K562 (cell line): ENCODE measurements around the gene GPSM3. TPM values are rescaled to one million over a fixed set of nuclear protein-coding genes. Genes with fewer than 3 reads are reported as not detected.

Experiments
- ARID1B ChIP-seq: fragments of 450-650 bp; IDR thresholded peaks from 2 replicates; pipeline ENCODE4 v1.6.1; 2016; ENCODE audit warnings: antibody characterized with exemption, mild to moderate bottlenecking, inconsistent platforms
- CEBPG ChIP-seq, 3 experiments: fragments of 200-800 bp in 1 of 3; sonication (Bioruptor generic) in 1 of 3; sonication (generic) in 1 of 3; formaldehyde crosslinking in 1 of 3; IDR thresholded peaks in 2 of 3; conservative IDR thresholded peaks in 1 of 3; 2 replicates each; pipeline versions ENCODE4 v1.6.1 to v1.8.0; 2016 to 2022; ENCODE audit warnings: missing compliant biosample characterization in 2 of 3, missing genetic modification characterization in 2 of 3, mild to moderate bottlenecking in 1 of 3, missing genetic modification reagents in 1 of 3
- E2F4 ChIP-seq: sonication (generic); formaldehyde crosslinking; IDR thresholded peaks from 2 replicates; pipeline ENCODE4 v1.8.0; 2022; ENCODE audit warnings: mild to moderate bottlenecking, low read depth, missing genetic modification reagents
- EGR1 ChIP-seq: fragments of 450-650 bp; conservative IDR thresholded peaks from 2 replicates; pipeline ENCODE4 v1.6.1; 2017; ENCODE audit warnings: mild to moderate bottlenecking
- KLF13 ChIP-seq: fragments of 450-650 bp; IDR thresholded peaks from 2 replicates; pipeline ENCODE4 v1.6.1; 2016; ENCODE audit warnings: missing genetic modification characterization, low read depth, mild to moderate bottlenecking, missing compliant biosample characterization, moderate library complexity, borderline replicate concordance
- NFXL1 ChIP-seq: fragments of 450-650 bp; formaldehyde crosslinking; IDR thresholded peaks from 2 replicates; pipeline ENCODE4 v1.4.0; 2021; ENCODE audit warnings: mild to moderate bottlenecking
- PHF21A ChIP-seq: fragments of 450-650 bp; IDR thresholded peaks from 2 replicates; pipeline ENCODE4 v1.6.1; 2017; ENCODE audit warnings: low read depth, borderline replicate concordance
- POLR2B ChIP-seq: fragments of 450-650 bp; IDR thresholded peaks from 2 replicates; pipeline ENCODE4 v1.6.1; 2018; ENCODE audit warnings: low read depth; ENCODE audit not compliant: partially characterized antibody
- SMARCA4 ChIP-seq: fragments of 450-650 bp; IDR thresholded peaks from 2 replicates; pipeline ENCODE4 v1.6.1; 2016
- SMARCE1 ChIP-seq: fragments of 450-650 bp; IDR thresholded peaks from 2 replicates; pipeline ENCODE4 v1.7.1; 2016; ENCODE audit warnings: mild to moderate bottlenecking
- ZFX ChIP-seq: sonication (generic); formaldehyde crosslinking; IDR thresholded peaks from 2 replicates; pipeline ENCODE4 v1.8.0; 2022; ENCODE audit warnings: mild to moderate bottlenecking, missing genetic modification reagents, moderate library complexity
- ZNF407 ChIP-seq: fragments of 450-650 bp; IDR thresholded peaks from 2 replicates; pipeline ENCODE4 v1.6.1; 2016; ENCODE audit warnings: low read depth
- ZNF740 ChIP-seq, 3 experiments: fragments of 200-800 bp in 1 of 3; sonication (Bioruptor generic) in 1 of 3; sonication (generic) in 1 of 3; formaldehyde crosslinking in 1 of 3; IDR thresholded peaks; 2 replicates each; pipeline versions ENCODE4 v1.6.1 to v1.8.0; 2016 to 2022; ENCODE audit warnings: mild to moderate bottlenecking in 2 of 3, missing compliant biosample characterization in 2 of 3, missing genetic modification characterization in 2 of 3, missing genetic modification reagents in 1 of 3
- polyA plus RNA-seq, 8 experiments: library from polyadenylated mRNA; depleted of rRNA in 4 of 8; stranded (reverse) in 5 of 8; unstranded in 3 of 8; fragments of >200 nt; fragmentation: Nextera tagmentation in 2 of 8; fragmentation: Illumina TruSeq in 1 of 8; extraction: Ambion mirVana in 2 of 8; extraction: Trizol in 1 of 8; gene quantifications; 2 replicates each; pipeline versions ENCODE4 v1.2.1 to v1.2.3, GENCODE V29; 2011 to 2014; ENCODE audit warnings: inconsistent platforms in 1 of 8, missing spikeins in 1 of 8
- total RNA-seq, 7 experiments: library from RNA; depleted of rRNA in 6 of 7; stranded (reverse); fragments of >200 nt in 6 of 7; fragmentation: Illumina TruSeq in 2 of 7; extraction: Trizol in 2 of 7; gene quantifications; 2 replicates each; pipeline versions ENCODE4 v1.2.1 to v1.2.3, GENCODE V29; 2011 to 2021; ENCODE audit warnings: low replicate concordance in 1 of 7

Gene GPSM3
- total and polyA plus RNA-seq, 9 of the 15 experiments (the other 6 are each of a cell fraction or from before 2014, with no cell fraction given): 5.3 to 42.6 (median 24.4) TPM

- TF ChIP-seq EGR1 (peak; percentile 29; the same call in 1 of the 2 replicates), SMARCE1 (peak; percentile 22; the same call in 1 of the 2 replicates), NFXL1 (no peak), ZNF407 (peak; percentile 10; the same call in 1 of the 2 replicates), SMARCA4 (peak; percentile 9; the same call in 1 of the 2 replicates), E2F4 (CRISPR knock-in tag) (no peak), ZNF740 (CRISPR knock-in tag; IDR thresholded peaks at IDR 0.05) (no peak), ZNF740 (tag; IDR thresholded peaks at IDR 0.05) (peak in 1 of 2 experiments; percentile 55; a peak in 1 of 4 replicates), ZFX (no peak), CEBPG (CRISPR knock-in tag; IDR thresholded peaks at IDR 0.05) (no peak), CEBPG (tag; conservative IDR thresholded peaks at IDR 0.05 in 1 of 2, IDR thresholded peaks at IDR 0.05 in 1 of 2) (peak in 1 of 2 experiments; percentile 54; a peak in 1 of 4 replicates), POLR2B (peak; percentile 43), PHF21A (peak; percentile 7; the same call in 1 of the 2 replicates), ARID1B (0 out of 2 replicates have a peak, but pooled peaks have one; percentile 20), KLF13 (tag) (peak; percentile 68; the same call in 1 of the 2 replicates)
These were observed 3.9 kb downstream of the GPSM3 start (continued) for GRCh38 chr6:32188381-32189068.
